ENCODE results near the gene MTHFD2. TPM values are rescaled to one million over a fixed set of nuclear protein-coding genes. Genes with fewer than 3 reads are reported as not detected.
"Not testable (repeated sequence)": the region's sequence is repeated elsewhere in the genome, so short reads cannot be mapped to it uniquely, and the experiment has no call there.

MTHFD2 gene
- total RNA-seq, 3 donors from 2014 or later (not counting 1 experiment from before 2014, with no cell fraction given): 28.7 to 41.1 (median 40.5) TPM

- no peaks in the 10 kb centered on the region for H3K27me3 Mint-ChIP-seq (ENCODE audit: low read depth in 2 of 2)
- DNase-seq (no peak), ATAC-seq (no peak)
- H3K9me3 Mint-ChIP-seq: no peaks in the 10 kb centered on the region
- Histone ChIP-seq H3K9me3 (ENCODE audit: control insufficient read depth, insufficient read depth, low read length) (no peaks in the 10 kb centered on the region), H3K27me3 (ENCODE audit: control insufficient read depth, insufficient read depth, low read length) (no peaks in the 10 kb centered on the region), H3K36me3 (ENCODE audit: control insufficient read depth, insufficient read depth, low read length) (no peaks in the 10 kb centered on the region), H3K27ac (ENCODE audit: low read length) (no peak overlapping the region), H3K4me3 (ENCODE audit: low read length) (no peak overlapping the region), H3K4me1 (ENCODE audit: control insufficient read depth, insufficient read depth, low read length) (no peaks in the 10 kb centered on the region)
- WGBS (ENCODE audit: insufficient coverage): 90% methylated on average over 3 of the region's 4 CpGs
- intact Hi-C loops (cut with micrococcal nuclease): no loop called here
- no peak overlapping the region for H3K27ac Mint-ChIP-seq
- no peak for TF ChIP-seq CTCF (IDR thresholded peaks at IDR 0.05)
- H3K36me3 Mint-ChIP-seq: no peaks in the 10 kb centered on the region
- H3K4me1 Mint-ChIP-seq: no peaks in the 10 kb centered on the region
- H3K4me3 Mint-ChIP-seq: no peak overlapping the region
Measured at GRCh38 chr2:74228772-74229171, 30.4 kb downstream of the MTHFD2 start.

- H3K4me3 Mint-ChIP-seq; H3K36me3 ChIP-seq (ENCODE audit: control insufficient read depth, insufficient read depth, low read length); intact Hi-C loops (cut with micrococcal nuclease); H3K27ac Mint-ChIP-seq; H3K4me3 ChIP-seq (ENCODE audit: low read length); H3K36me3 Mint-ChIP-seq; H3K4me1 ChIP-seq (ENCODE audit: control insufficient read depth, insufficient read depth, low read length); H3K9me3 Mint-ChIP-seq; H3K27ac ChIP-seq (ENCODE audit: low read length); ATAC-seq; H3K9me3 ChIP-seq (ENCODE audit: control insufficient read depth, insufficient read depth, low read length); H3K27me3 ChIP-seq (ENCODE audit: control insufficient read depth, insufficient read depth, low read length); DNase-seq; H3K27me3 Mint-ChIP-seq (ENCODE audit: low read depth in 2 of 2); H3K4me1 Mint-ChIP-seq: not testable (repeated sequence)
- WGBS (ENCODE audit: insufficient coverage): 89% methylated on average over 5 of the region's 5 CpGs
Measured at GRCh38 chr2:74229865-74230264, 31.4 kb downstream of the MTHFD2 start.

GRCh38 chr2:74232426-74232825 lies 34.0 kb downstream of the MTHFD2 start:
- no peaks in the 10 kb centered on the region for H3K27me3 Mint-ChIP-seq (ENCODE audit: low read depth in 2 of 2)
- H3K4me1 Mint-ChIP-seq: no peaks in the 10 kb centered on the region
- no peak overlapping the region for H3K4me3 Mint-ChIP-seq
- H3K9me3 Mint-ChIP-seq: no peaks in the 10 kb centered on the region
- H3K36me3 Mint-ChIP-seq: no peaks in the 10 kb centered on the region
- Histone ChIP-seq H3K9me3 (ENCODE audit: control insufficient read depth, insufficient read depth, low read length) (no peaks in the 10 kb centered on the region), H3K27ac (ENCODE audit: low read length) (no peak overlapping the region), H3K36me3 (ENCODE audit: control insufficient read depth, insufficient read depth, low read length) (no peaks in the 10 kb centered on the region), H3K4me1 (ENCODE audit: control insufficient read depth, insufficient read depth, low read length) (no peaks in the 10 kb centered on the region), H3K4me3 (ENCODE audit: low read length) (no peak overlapping the region), H3K27me3 (ENCODE audit: control insufficient read depth, insufficient read depth, low read length) (no peaks in the 10 kb centered on the region)
- ATAC-seq: no peak
- intact Hi-C loops (cut with micrococcal nuclease): no loop called here
- no peak overlapping the region for H3K27ac Mint-ChIP-seq
- 93% methylated on average over 6 of the region's 6 CpGs for WGBS (ENCODE audit: insufficient coverage)
- no peak for DNase-seq
- no peak for TF ChIP-seq CTCF (IDR thresholded peaks at IDR 0.05)

GRCh38 chr2:74233648-74234047 lies 35.2 kb downstream of the MTHFD2 start:
- no peaks in the 10 kb centered on the region for H3K27me3 ChIP-seq (ENCODE audit: control insufficient read depth, insufficient read depth, low read length)
- no peaks in the 10 kb centered on the region for H3K27me3 Mint-ChIP-seq (ENCODE audit: low read depth in 2 of 2)
- no peaks in the 10 kb centered on the region for H3K36me3 ChIP-seq (ENCODE audit: control insufficient read depth, insufficient read depth, low read length)
- H3K4me1 ChIP-seq (ENCODE audit: control insufficient read depth, insufficient read depth, low read length): no peaks in the 10 kb centered on the region
- H3K4me1 Mint-ChIP-seq: no peaks in the 10 kb centered on the region
- no peak overlapping the region for H3K27ac ChIP-seq (ENCODE audit: low read length)
- no peaks in the 10 kb centered on the region for H3K9me3 ChIP-seq (ENCODE audit: control insufficient read depth, insufficient read depth, low read length)
- intact Hi-C loops (cut with micrococcal nuclease): no loop called here
- DNase-seq: no peak
- H3K36me3 Mint-ChIP-seq: no peaks in the 10 kb centered on the region
- H3K4me3 Mint-ChIP-seq: no peak overlapping the region
- no peak overlapping the region for H3K4me3 ChIP-seq (ENCODE audit: low read length)
- TF ChIP-seq CTCF (IDR thresholded peaks at IDR 0.05): no peak
- H3K9me3 Mint-ChIP-seq: no peaks in the 10 kb centered on the region
- no peak for ATAC-seq
- H3K27ac Mint-ChIP-seq: no peak overlapping the region

All from natural killer cell (primary cell).